ENCODE results near the gene ZNF853. TPM values are rescaled to one million over a fixed set of nuclear protein-coding genes. Genes with fewer than 3 reads are reported as not detected.
A peak's percentile ranks its signal among the peaks of the same experiment; 100 is the strongest.

ZNF853 gene
- total RNA-seq, 2 donors from 2014 or later, result 12.7 to 31.4 TPM

DNA sequence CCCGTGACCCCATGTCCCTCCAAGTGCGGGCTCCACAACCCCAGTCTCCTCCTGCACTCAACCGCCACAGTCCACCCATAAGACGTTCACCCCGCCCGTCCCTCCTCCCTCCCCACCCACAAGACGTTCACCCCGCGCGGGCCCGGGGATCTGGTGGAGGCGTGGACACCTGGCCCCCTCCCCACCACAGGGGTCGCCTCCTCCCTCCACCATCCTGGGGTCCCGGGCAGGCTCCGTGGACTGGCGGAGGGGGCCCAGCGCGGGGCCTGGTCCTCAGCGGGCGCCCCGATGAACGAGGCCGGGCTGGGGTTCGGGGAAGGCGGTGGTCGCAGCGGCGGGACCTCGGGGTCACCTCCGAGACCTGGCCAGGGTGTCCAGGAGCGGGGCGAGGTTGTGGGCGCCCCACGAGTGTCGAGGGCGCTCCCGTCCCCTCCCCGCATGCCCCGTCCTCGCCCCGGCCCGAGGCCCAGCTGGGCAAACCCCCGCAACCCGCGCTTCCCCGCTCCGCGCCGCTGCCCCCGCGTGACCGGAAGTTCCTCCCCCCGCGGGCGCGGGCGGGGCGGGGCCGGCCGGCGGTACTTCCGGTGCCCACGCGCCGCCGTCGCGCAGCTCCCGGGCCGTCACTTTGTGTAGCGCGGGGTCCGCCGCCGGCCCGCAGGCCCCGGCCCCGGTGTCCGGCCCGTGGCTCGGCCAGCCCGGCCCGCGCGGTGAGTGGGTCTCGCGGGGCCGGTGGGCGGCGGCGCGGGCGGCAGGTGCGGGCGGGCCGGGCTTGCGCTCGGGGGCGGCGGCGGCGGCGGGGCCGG is 21.5 kb downstream of the ZNF853 start, which contains the start of gene ZNF316:
Gene ZNF316 (plus strand): TSS at position 578 of the 803 bp plus-strand sequence. CDS start 5,092 bp downstream, outside the sequence.
- Histone ChIP-seq H3K4me3 (peak within 1 kb of the TSS; percentile 99), H3K36me3 (peaks cover 5% of the 10 kb centered on the region), H3K4me1 (ENCODE audit: control insufficient read depth in 1 of 2, low read depth in 2 of 2) (peaks cover 12 to 18% of the 10 kb centered on the region in 2 donors), H3K27ac (peak within 1 kb of the TSS; percentile 56 to 67), H3K9me3 (no peaks in the 10 kb centered on the region), H3K27me3 (replicated peaks; ENCODE audit: insufficient read depth) (no peaks in the 10 kb centered on the region)
- DNase-seq (ENCODE audit: low spot score) (no peak), ATAC-seq (ENCODE audit: insufficient number of reproducible peaks, low FRiP score, low read depth) (no peak)
- TF ChIP-seq, protein P1, sequence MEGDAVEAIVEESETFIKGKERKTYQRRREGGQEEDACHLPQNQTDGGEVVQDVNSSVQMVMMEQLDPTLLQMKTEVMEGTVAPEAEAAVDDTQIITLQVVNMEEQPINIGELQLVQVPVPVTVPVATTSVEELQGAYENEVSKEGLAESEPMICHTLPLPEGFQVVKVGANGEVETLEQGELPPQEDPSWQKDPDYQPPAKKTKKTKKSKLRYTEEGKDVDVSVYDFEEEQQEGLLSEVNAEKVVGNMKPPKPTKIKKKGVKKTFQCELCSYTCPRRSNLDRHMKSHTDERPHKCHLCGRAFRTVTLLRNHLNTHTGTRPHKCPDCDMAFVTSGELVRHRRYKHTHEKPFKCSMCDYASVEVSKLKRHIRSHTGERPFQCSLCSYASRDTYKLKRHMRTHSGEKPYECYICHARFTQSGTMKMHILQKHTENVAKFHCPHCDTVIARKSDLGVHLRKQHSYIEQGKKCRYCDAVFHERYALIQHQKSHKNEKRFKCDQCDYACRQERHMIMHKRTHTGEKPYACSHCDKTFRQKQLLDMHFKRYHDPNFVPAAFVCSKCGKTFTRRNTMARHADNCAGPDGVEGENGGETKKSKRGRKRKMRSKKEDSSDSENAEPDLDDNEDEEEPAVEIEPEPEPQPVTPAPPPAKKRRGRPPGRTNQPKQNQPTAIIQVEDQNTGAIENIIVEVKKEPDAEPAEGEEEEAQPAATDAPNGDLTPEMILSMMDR (IDR thresholded peaks at IDR 0.05), result no peak

GRCh38 chr7:6637544-6638229 is 22.3 kb downstream of the ZNF853 start:
- Histone ChIP-seq H3K27ac (no peak overlapping the region), H3K4me3 (peak overlapping the region; percentile 73), H3K36me3 (peaks cover 13% of the 10 kb centered on the region), H3K4me1 (ENCODE audit: control insufficient read depth in 1 of 2, low read depth in 2 of 2) (peaks cover 12 to 18% of the 10 kb centered on the region in 2 donors), H3K9me3 (no peaks in the 10 kb centered on the region), H3K27me3 (replicated peaks; ENCODE audit: insufficient read depth) (no peaks in the 10 kb centered on the region)
- ATAC-seq (ENCODE audit: insufficient number of reproducible peaks, low FRiP score, low read depth), result no peak
- DNase-seq (ENCODE audit: low spot score), result no peak
- TF ChIP-seq, protein P1 (IDR thresholded peaks at IDR 0.05), result peak; percentile 16

- no peak overlapping the region for H3K27ac ChIP-seq
- ATAC-seq (ENCODE audit: insufficient number of reproducible peaks, low FRiP score, low read depth) (no peak), DNase-seq (ENCODE audit: low spot score) (no peak)
- H3K27me3 ChIP-seq (replicated peaks; ENCODE audit: insufficient read depth), result no peaks in the 10 kb centered on the region
- H3K4me3 ChIP-seq, result no peak overlapping the region
- TF ChIP-seq, protein P1 (IDR thresholded peaks at IDR 0.05), result no peak
- peaks cover 26% of the 10 kb centered on the region for H3K36me3 ChIP-seq
- peaks cover 12 to 18% of the 10 kb centered on the region in 2 donors for H3K4me1 ChIP-seq (ENCODE audit: control insufficient read depth in 1 of 2, low read depth in 2 of 2)
- H3K9me3 ChIP-seq, result no peaks in the 10 kb centered on the region
These were observed 23.6 kb downstream of the ZNF853 start for GRCh38 chr7:6639032-6639431.

- ATAC-seq (ENCODE audit: insufficient number of reproducible peaks, low FRiP score, low read depth), result no peak
These were observed 24.2 kb downstream of the ZNF853 start for GRCh38 chr7:6639627-6640026.

More at GRCh38 chr7:6639627-6640026, 24.2 kb downstream of the ZNF853 start:
- TF ChIP-seq, protein P1 (IDR thresholded peaks at IDR 0.05), result no peak
- no peak for DNase-seq (ENCODE audit: low spot score)
- Histone ChIP-seq H3K4me1 (ENCODE audit: control insufficient read depth in 1 of 2, low read depth in 2 of 2) (peaks cover 12 to 18% of the 10 kb centered on the region in 2 donors), H3K27me3 (replicated peaks; ENCODE audit: insufficient read depth) (no peaks in the 10 kb centered on the region), H3K27ac (no peak overlapping the region), H3K4me3 (no peak overlapping the region), H3K9me3 (no peaks in the 10 kb centered on the region), H3K36me3 (peaks cover 32% of the 10 kb centered on the region)

Data from thoracic aorta (tissue), 2 donors.